GM23338 (cell line): Measurements from ENCODE around the gene PDE4D.

Experiments
- CREB1 ChIP-seq: fragments of 250-450 bp; sonication (Bioruptor Pico); IDR thresholded peaks from 2 replicates; pipeline ENCODE4 v1.5.0; 2020; ENCODE audit warnings: low read depth, mild to moderate bottlenecking, moderate library complexity
- EZH2 ChIP-seq: fragments of 200-600 bp; sonication (generic); IDR thresholded peaks from one replicate; pipeline ENCODE4 v1.8.0; 2017; ENCODE audit warnings: antibody characterized with exemption, mild to moderate bottlenecking, low read depth; ENCODE audit not compliant: unreplicated experiment
- EZH2phosphoT487 ChIP-seq: fragments of 200-600 bp; sonication (generic); IDR thresholded peaks from one replicate; pipeline ENCODE4 v1.8.1; 2018; ENCODE audit warnings: antibody characterized with exemption; ENCODE audit not compliant: unreplicated experiment
- JUNB ChIP-seq: IDR thresholded peaks from one replicate; pipeline ENCODE4 v1.6.1; 2016; ENCODE audit warnings: antibody characterized with exemption; ENCODE audit not compliant: unreplicated experiment
- POLR2AphosphoS5 ChIP-seq: IDR thresholded peaks from 2 replicates; pipeline ENCODE4 v1.6.1; 2016; ENCODE audit warnings: antibody characterized with exemption, low read depth
- ZNF331 ChIP-seq: fragments of 250-450 bp; sonication (Bioruptor Pico); IDR thresholded peaks from 2 replicates; pipeline ENCODE4 v1.5.0; 2020; ENCODE audit warnings: low read depth, mild to moderate bottlenecking, moderate library complexity
- TF ChIP-seq, protein P1 (sequence below), 2 experiments: fragments of 200-600 bp in 1 of 2; sonication (generic) in 1 of 2; conservative IDR thresholded peaks; 2 replicates each; pipeline versions ENCODE4 v1.5.1 to v1.6.1; 2016 to 2017; ENCODE audit warnings: antibody characterized with exemption in 2 of 2, low read depth in 2 of 2, mild to moderate bottlenecking in 2 of 2, moderate library complexity in 1 of 2
- TF ChIP-seq, protein P2 (sequence below): IDR thresholded peaks from one replicate; pipeline ENCODE4 v1.6.1; 2018; ENCODE audit warnings: antibody characterized with exemption; ENCODE audit not compliant: unreplicated experiment
- TF ChIP-seq, protein P3 (sequence below): fragments of 250-450 bp; sonication (Bioruptor Pico); IDR thresholded peaks from 2 replicates; pipeline ENCODE4 v1.5.0; 2020; ENCODE audit warnings: mild to moderate bottlenecking, moderate library complexity
- TF ChIP-seq, protein P4 (sequence below): IDR thresholded peaks from 2 replicates; pipeline ENCODE4 v1.6.1; 2016; ENCODE audit warnings: antibody characterized with exemption

DNA sequence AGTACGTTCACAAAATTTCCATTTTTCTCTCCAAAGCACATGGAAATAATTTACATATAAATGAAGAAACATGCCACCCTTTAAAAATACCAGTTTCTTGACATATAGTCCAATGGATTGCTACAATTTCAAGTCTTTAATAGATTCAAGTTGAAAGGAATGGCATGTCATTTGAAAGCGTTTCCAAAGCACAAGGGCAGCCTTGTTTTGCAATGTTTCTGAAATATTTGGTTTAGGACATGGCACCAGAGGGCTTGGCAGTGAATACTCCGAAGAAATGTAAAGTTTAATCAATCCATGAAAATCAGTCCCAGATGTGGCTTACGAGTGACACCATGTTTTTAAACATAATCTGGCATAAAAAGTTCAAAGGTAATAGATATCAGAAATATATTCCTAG, 333.7 kb downstream of the PDE4D start:
- TF ChIP-seq, protein P1, sequence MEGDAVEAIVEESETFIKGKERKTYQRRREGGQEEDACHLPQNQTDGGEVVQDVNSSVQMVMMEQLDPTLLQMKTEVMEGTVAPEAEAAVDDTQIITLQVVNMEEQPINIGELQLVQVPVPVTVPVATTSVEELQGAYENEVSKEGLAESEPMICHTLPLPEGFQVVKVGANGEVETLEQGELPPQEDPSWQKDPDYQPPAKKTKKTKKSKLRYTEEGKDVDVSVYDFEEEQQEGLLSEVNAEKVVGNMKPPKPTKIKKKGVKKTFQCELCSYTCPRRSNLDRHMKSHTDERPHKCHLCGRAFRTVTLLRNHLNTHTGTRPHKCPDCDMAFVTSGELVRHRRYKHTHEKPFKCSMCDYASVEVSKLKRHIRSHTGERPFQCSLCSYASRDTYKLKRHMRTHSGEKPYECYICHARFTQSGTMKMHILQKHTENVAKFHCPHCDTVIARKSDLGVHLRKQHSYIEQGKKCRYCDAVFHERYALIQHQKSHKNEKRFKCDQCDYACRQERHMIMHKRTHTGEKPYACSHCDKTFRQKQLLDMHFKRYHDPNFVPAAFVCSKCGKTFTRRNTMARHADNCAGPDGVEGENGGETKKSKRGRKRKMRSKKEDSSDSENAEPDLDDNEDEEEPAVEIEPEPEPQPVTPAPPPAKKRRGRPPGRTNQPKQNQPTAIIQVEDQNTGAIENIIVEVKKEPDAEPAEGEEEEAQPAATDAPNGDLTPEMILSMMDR (conservative IDR thresholded peaks at IDR 0.05; ENCODE audit: low read depth in 2 of 2): no peak
- TF ChIP-seq, protein P2, sequence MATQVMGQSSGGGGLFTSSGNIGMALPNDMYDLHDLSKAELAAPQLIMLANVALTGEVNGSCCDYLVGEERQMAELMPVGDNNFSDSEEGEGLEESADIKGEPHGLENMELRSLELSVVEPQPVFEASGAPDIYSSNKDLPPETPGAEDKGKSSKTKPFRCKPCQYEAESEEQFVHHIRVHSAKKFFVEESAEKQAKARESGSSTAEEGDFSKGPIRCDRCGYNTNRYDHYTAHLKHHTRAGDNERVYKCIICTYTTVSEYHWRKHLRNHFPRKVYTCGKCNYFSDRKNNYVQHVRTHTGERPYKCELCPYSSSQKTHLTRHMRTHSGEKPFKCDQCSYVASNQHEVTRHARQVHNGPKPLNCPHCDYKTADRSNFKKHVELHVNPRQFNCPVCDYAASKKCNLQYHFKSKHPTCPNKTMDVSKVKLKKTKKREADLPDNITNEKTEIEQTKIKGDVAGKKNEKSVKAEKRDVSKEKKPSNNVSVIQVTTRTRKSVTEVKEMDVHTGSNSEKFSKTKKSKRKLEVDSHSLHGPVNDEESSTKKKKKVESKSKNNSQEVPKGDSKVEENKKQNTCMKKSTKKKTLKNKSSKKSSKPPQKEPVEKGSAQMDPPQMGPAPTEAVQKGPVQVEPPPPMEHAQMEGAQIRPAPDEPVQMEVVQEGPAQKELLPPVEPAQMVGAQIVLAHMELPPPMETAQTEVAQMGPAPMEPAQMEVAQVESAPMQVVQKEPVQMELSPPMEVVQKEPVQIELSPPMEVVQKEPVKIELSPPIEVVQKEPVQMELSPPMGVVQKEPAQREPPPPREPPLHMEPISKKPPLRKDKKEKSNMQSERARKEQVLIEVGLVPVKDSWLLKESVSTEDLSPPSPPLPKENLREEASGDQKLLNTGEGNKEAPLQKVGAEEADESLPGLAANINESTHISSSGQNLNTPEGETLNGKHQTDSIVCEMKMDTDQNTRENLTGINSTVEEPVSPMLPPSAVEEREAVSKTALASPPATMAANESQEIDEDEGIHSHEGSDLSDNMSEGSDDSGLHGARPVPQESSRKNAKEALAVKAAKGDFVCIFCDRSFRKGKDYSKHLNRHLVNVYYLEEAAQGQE: no peak
- TF ChIP-seq, protein P3, sequence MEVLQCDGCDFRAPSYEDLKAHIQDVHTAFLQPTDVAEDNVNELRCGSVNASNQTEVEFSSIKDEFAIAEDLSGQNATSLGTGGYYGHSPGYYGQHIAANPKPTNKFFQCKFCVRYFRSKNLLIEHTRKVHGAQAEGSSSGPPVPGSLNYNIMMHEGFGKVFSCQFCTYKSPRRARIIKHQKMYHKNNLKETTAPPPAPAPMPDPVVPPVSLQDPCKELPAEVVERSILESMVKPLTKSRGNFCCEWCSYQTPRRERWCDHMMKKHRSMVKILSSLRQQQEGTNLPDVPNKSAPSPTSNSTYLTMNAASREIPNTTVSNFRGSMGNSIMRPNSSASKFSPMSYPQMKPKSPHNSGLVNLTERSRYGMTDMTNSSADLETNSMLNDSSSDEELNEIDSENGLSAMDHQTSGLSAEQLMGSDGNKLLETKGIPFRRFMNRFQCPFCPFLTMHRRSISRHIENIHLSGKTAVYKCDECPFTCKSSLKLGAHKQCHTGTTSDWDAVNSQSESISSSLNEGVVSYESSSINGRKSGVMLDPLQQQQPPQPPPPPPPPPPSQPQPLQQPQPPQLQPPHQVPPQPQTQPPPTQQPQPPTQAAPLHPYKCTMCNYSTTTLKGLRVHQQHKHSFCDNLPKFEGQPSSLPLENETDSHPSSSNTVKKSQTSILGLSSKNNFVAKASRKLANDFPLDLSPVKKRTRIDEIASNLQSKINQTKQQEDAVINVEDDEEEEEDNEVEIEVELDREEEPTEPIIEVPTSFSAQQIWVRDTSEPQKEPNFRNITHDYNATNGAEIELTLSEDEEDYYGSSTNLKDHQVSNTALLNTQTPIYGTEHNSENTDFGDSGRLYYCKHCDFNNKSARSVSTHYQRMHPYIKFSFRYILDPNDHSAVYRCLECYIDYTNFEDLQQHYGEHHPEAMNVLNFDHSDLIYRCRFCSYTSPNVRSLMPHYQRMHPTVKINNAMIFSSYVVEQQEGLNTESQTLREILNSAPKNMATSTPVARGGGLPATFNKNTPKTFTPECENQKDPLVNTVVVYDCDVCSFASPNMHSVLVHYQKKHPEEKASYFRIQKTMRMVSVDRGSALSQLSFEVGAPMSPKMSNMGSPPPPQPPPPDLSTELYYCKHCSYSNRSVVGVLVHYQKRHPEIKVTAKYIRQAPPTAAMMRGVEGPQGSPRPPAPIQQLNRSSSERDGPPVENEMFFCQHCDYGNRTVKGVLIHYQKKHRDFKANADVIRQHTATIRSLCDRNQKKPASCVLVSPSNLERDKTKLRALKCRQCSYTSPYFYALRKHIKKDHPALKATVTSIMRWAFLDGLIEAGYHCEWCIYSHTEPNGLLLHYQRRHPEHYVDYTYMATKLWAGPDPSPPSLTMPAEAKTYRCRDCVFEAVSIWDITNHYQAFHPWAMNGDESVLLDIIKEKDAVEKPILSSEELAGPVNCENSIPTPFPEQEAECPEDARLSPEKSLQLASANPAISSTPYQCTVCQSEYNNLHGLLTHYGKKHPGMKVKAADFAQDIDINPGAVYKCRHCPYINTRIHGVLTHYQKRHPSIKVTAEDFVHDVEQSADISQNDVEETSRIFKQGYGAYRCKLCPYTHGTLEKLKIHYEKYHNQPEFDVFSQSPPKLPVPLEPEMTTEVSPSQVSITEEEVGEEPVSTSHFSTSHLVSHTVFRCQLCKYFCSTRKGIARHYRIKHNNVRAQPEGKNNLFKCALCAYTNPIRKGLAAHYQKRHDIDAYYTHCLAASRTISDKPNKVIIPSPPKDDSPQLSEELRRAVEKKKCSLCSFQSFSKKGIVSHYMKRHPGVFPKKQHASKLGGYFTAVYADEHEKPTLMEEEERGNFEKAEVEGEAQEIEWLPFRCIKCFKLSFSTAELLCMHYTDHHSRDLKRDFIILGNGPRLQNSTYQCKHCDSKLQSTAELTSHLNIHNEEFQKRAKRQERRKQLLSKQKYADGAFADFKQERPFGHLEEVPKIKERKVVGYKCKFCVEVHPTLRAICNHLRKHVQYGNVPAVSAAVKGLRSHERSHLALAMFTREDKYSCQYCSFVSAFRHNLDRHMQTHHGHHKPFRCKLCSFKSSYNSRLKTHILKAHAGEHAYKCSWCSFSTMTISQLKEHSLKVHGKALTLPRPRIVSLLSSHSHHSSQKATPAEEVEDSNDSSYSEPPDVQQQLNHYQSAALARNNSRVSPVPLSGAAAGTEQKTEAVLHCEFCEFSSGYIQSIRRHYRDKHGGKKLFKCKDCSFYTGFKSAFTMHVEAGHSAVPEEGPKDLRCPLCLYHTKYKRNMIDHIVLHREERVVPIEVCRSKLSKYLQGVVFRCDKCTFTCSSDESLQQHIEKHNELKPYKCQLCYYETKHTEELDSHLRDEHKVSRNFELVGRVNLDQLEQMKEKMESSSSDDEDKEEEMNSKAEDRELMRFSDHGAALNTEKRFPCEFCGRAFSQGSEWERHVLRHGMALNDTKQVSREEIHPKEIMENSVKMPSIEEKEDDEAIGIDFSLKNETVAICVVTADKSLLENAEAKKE (CRISPR knock-in tag): no peak
- TF ChIP-seq POLR2AphosphoS5 (no peak), EZH2phosphoT487 (no peak), ZNF331 (no peak), EZH2 (no peak), JUNB (no peak), CREB1 (CRISPR knock-in tag) (no peak)
- TF ChIP-seq, protein P4, sequence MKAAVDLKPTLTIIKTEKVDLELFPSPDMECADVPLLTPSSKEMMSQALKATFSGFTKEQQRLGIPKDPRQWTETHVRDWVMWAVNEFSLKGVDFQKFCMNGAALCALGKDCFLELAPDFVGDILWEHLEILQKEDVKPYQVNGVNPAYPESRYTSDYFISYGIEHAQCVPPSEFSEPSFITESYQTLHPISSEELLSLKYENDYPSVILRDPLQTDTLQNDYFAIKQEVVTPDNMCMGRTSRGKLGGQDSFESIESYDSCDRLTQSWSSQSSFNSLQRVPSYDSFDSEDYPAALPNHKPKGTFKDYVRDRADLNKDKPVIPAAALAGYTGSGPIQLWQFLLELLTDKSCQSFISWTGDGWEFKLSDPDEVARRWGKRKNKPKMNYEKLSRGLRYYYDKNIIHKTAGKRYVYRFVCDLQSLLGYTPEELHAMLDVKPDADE: no peak
